Mononuclear cell (primary cell): Measurements from ENCODE around the gene COL15A1. TPM values are rescaled to one million over a fixed set of nuclear protein-coding genes. Genes with fewer than 3 reads are reported as not detected.
"Not testable (repeated sequence)": the region's sequence is repeated elsewhere in the genome, so short reads cannot be mapped to it uniquely, and the experiment has no call there.

Source experiments
- H3K27me3 ChIP-seq: 2 replicates; pipeline ENCODE4 v1.6.0; 2011; ENCODE audit warnings: low read length, control low read depth; ENCODE audit not compliant: insufficient read depth
- H3K4me1 ChIP-seq: 2 replicates; pipeline ENCODE4 v1.5.1; 2011; ENCODE audit warnings: mild to moderate bottlenecking, low read length, control low read depth; ENCODE audit not compliant: insufficient read depth
- H3K4me3 ChIP-seq: 2 replicates; pipeline ENCODE4 v1.5.1; 2011; ENCODE audit warnings: mild to moderate bottlenecking, low read length, moderate library complexity
- H3K9me3 ChIP-seq: 2 replicates; pipeline ENCODE4 v1.5.1; 2011; ENCODE audit warnings: low read depth, mild to moderate bottlenecking, control low read depth, low read length
- total RNA-seq: library from RNA; depleted of rRNA; stranded (reverse); fragments of >200 nt; gene quantifications from one replicate; pipeline ENCODE4 v1.2.3, GENCODE V29; 2012

Gene COL15A1
- total RNA-seq, 1 donor = not detected

- no peak overlapping the region for H3K4me3 ChIP-seq
- no peaks in the 10 kb centered on the region for H3K9me3 ChIP-seq
- H3K27me3 ChIP-seq = no peaks in the 10 kb centered on the region
Measured at GRCh38 chr9:98997604-98998003, 53.9 kb downstream of the COL15A1 start.

GRCh38 chr9:98998441-98999151, 54.9 kb downstream of the COL15A1 start:
- peaks cover 17% of the 10 kb centered on the region for H3K4me1 ChIP-seq
- no peaks in the 10 kb centered on the region for H3K27me3 ChIP-seq
- no peak overlapping the region for H3K4me3 ChIP-seq
- H3K9me3 ChIP-seq = no peaks in the 10 kb centered on the region

More at GRCh38 chr9:98997604-98998003, 53.9 kb downstream of the COL15A1 start:
- H3K4me1 ChIP-seq = peaks cover 22% of the 10 kb centered on the region

GRCh38 chr9:98999152-98999525, 55.4 kb downstream of the COL15A1 start:
- Histone ChIP-seq H3K27me3 (no peaks in the 10 kb centered on the region), H3K4me1 (peaks cover 14% of the 10 kb centered on the region), H3K4me3 (no peak overlapping the region), H3K9me3 (no peaks in the 10 kb centered on the region)

- Histone ChIP-seq H3K4me1 (peaks cover 14% of the 10 kb centered on the region), H3K4me3 (no peak overlapping the region), H3K27me3 (no peaks in the 10 kb centered on the region), H3K9me3 (no peaks in the 10 kb centered on the region)
Measured at GRCh38 chr9:99000476-99001395, 57.0 kb downstream of the COL15A1 start.

GRCh38 chr9:99001892-99002291, 58.2 kb downstream of the COL15A1 start:
- H3K27me3 ChIP-seq = no peaks in the 10 kb centered on the region
- H3K4me1 ChIP-seq = peaks cover 14% of the 10 kb centered on the region
- no peaks in the 10 kb centered on the region for H3K9me3 ChIP-seq
- no peak overlapping the region for H3K4me3 ChIP-seq

- Histone ChIP-seq H3K4me1 (peaks cover 14% of the 10 kb centered on the region), H3K9me3 (no peaks in the 10 kb centered on the region), H3K27me3 (no peaks in the 10 kb centered on the region), H3K4me3 (no peak overlapping the region)
Measured at GRCh38 chr9:99002706-99003105, 59.0 kb downstream of the COL15A1 start.

- Histone ChIP-seq H3K9me3 (no peaks in the 10 kb centered on the region), H3K27me3 (no peaks in the 10 kb centered on the region), H3K4me1 (peaks cover 14% of the 10 kb centered on the region), H3K4me3 (no peak overlapping the region)
Measured at GRCh38 chr9:99003308-99003707, 59.6 kb downstream of the COL15A1 start.

GRCh38 chr9:99004115-99004514, 60.4 kb downstream of the COL15A1 start:
- H3K4me3 ChIP-seq = no peak overlapping the region
- no peaks in the 10 kb centered on the region for H3K27me3 ChIP-seq
- no peaks in the 10 kb centered on the region for H3K9me3 ChIP-seq
- peaks cover 14% of the 10 kb centered on the region for H3K4me1 ChIP-seq

- no peaks in the 10 kb centered on the region for H3K9me3 ChIP-seq
- no peak overlapping the region for H3K4me3 ChIP-seq
- H3K27me3 ChIP-seq = no peaks in the 10 kb centered on the region
- peaks cover 14% of the 10 kb centered on the region for H3K4me1 ChIP-seq
Measured at GRCh38 chr9:99004717-99005460, 61.2 kb downstream of the COL15A1 start.

- no peak overlapping the region for H3K4me3 ChIP-seq
- peaks cover 8% of the 10 kb centered on the region for H3K9me3 ChIP-seq
- no peaks in the 10 kb centered on the region for H3K27me3 ChIP-seq
- H3K4me1 ChIP-seq = peaks cover 11% of the 10 kb centered on the region
Measured at GRCh38 chr9:99005651-99006050, 61.9 kb downstream of the COL15A1 start.

GRCh38 chr9:99006511-99006910, 62.8 kb downstream of the COL15A1 start:
- Histone ChIP-seq H3K4me3 (no peak overlapping the region), H3K9me3 (peaks cover 11% of the 10 kb centered on the region), H3K4me1 (peaks cover 2% of the 10 kb centered on the region), H3K27me3 (no peaks in the 10 kb centered on the region)

- H3K4me3 ChIP-seq = no peak overlapping the region
Measured at GRCh38 chr9:99006979-99007378, 63.3 kb downstream of the COL15A1 start.

GRCh38 chr9:99008203-99008602, 64.5 kb downstream of the COL15A1 start:
- Histone ChIP-seq H3K4me3 (no peak overlapping the region), H3K9me3 (peaks cover 16% of the 10 kb centered on the region), H3K27me3 (no peaks in the 10 kb centered on the region), H3K4me1 (peaks cover 3% of the 10 kb centered on the region)

More at GRCh38 chr9:99006979-99007378, 63.3 kb downstream of the COL15A1 start:
- Histone ChIP-seq H3K27me3 (no peaks in the 10 kb centered on the region), H3K4me1 (no peaks in the 10 kb centered on the region), H3K9me3 (peaks cover 14% of the 10 kb centered on the region)

- Histone ChIP-seq H3K4me1 (peaks cover 15% of the 10 kb centered on the region), H3K9me3 (peaks cover 16% of the 10 kb centered on the region)
- not testable (repeated sequence) for H3K27me3 ChIP-seq, H3K4me3 ChIP-seq
Measured at GRCh38 chr9:99010393-99010792, 66.7 kb downstream of the COL15A1 start.
